ENCODE results near the gene SULF2. TPM values are rescaled to one million over a fixed set of nuclear protein-coding genes. Genes with fewer than 3 reads are reported as not detected.

SULF2 gene
- total RNA-seq, 2 donors from 2014 or later, result 9.1 to 34.3 TPM

DNA sequence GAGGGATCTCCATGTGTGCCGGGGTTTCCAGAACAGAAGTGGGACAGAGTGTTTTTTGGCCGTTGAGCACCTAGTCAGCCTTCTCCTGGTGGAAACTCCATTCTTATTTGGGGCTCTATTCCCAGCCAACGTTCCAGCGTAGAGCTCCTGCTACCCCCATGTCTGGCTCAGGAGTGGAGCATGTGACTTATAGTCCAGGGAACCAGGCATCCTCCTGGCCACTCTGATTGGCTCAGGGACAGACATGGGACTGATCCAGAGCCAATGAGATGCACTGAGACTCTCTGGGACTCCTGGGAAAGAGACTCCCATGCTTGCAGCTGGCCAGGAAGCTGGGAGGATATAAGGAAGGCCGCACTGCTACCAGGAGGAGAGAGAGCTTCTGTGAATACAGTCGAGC is 87.1 kb downstream of the SULF2 start:
- H3K4me1 ChIP-seq, result no peaks in the 10 kb centered on the region
- no peaks in the 10 kb centered on the region for H3K36me3 ChIP-seq (replicated peaks in 1 of 2; ENCODE audit: insufficient read depth in 1 of 2, low read depth in 2 of 2)
- intact Hi-C loops (cut with DNase I), result no loop called here
- ATAC-seq (no peak), DNase-seq (no peak)
- WGBS, 2 donors, result 77 to 83% methylated on average over 6 of the region's 6 CpGs
- H3K9me3 ChIP-seq, result no peaks in the 10 kb centered on the region
- no peak overlapping the region for H3K4me3 ChIP-seq
- no peak overlapping the region for H3K27ac ChIP-seq
- no peak for TF ChIP-seq CTCF (IDR thresholded peaks at IDR 0.05)
- TF ChIP-seq POLR2A (IDR thresholded peaks at IDR 0.05), result no peak
- no peaks in the 10 kb centered on the region for H3K27me3 ChIP-seq

GRCh38 chr20:47696856-47697255 is 88.4 kb downstream of the SULF2 start:
- TF ChIP-seq CTCF (IDR thresholded peaks at IDR 0.05), result no peak
- TF ChIP-seq POLR2A (IDR thresholded peaks at IDR 0.05), result no peak
- ATAC-seq (no peak), DNase-seq (no peak)
- 90 to 94% methylated on average over 11 of the region's 11 CpGs for WGBS, 2 donors
- H3K27ac ChIP-seq, result no peak overlapping the region
- H3K4me3 ChIP-seq, result no peak overlapping the region
- no peaks in the 10 kb centered on the region for H3K27me3 ChIP-seq
- intact Hi-C loops (cut with DNase I), result no loop called here
- no peaks in the 10 kb centered on the region for H3K36me3 ChIP-seq (replicated peaks in 1 of 2; ENCODE audit: insufficient read depth in 1 of 2, low read depth in 2 of 2)
- H3K4me1 ChIP-seq, result no peaks in the 10 kb centered on the region
- peaks cover 0 to 5% (median 0%) of the 10 kb centered on the region in 3 donors for H3K9me3 ChIP-seq

DNA sequence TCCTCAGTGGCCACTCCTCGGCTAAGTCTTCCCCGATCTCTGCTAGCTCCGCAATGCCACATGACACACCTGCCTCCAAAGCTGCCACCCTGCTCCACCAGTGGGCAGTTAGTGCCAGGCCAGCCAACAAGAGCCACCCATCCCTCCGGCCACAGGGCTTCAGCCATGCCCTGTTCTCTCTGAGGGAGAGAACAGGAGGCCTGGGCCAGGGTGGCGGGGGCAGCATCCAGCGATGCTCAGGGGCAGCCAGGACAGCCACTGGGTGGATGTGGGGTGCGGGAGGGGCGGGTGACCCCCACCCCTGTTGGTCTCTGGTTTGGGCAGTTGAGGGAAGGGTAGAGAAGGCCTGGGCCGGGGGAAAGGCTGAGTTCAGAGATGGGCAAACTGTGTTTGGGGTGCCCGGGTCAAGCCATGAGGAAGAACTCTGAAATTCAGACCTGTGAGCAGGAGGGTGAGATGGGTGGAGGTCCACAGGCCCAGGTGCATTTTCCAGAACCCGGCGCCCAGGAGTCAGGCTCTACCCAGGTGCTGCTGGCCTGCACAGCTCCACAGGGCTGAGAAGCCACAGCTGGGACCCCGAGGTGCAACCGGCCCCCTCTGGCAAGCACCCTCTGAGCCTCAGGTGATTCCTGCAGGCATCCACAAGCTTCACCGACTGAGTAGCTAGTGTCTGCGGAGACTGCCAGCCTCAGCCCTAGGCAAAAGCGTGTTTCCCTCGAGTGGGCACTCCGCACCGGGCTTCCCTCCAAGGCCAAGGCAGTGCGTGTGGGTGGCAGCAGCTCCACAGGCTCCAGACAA is 91.1 kb downstream of the SULF2 start:
- Histone ChIP-seq H3K27ac (no peak overlapping the region), H3K27me3 (no peaks in the 10 kb centered on the region), H3K4me3 (no peak overlapping the region), H3K36me3 (replicated peaks in 1 of 2; ENCODE audit: insufficient read depth in 1 of 2, low read depth in 2 of 2) (no peaks in the 10 kb centered on the region), H3K9me3 (peaks cover 0 to 5% (median 0%) of the 10 kb centered on the region in 3 donors), H3K4me1 (no peaks in the 10 kb centered on the region)
- TF ChIP-seq CTCF (IDR thresholded peaks at IDR 0.05), result no peak
- no peak for TF ChIP-seq POLR2A (IDR thresholded peaks at IDR 0.05)
- intact Hi-C loops (cut with DNase I), result no loop called here
- DNase-seq, result no peak
- no peak for ATAC-seq
- WGBS, 2 donors, result 85% methylated on average over 13 to 20 of the region's 21 CpGs

DNA sequence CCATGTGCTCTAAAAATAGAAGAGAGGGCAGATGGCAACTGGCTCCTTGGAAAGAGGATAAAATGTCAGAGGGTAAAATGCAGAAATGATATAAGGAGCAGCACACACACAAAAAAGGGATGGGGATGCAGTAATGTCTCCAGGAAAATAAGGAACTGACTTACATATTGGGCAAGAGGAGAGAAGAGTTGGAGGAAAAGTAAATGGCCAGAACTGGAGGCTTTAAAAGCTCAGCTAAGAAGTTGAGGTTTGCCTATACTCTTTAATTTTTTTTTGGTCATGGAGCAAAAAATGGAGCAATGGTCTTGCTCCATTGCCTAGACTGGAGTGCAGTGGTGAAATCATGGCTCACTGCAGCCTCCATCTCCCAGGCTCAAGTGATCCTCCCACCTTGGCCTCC is 93.7 kb downstream of the SULF2 start:
- no peak for TF ChIP-seq CTCF (IDR thresholded peaks at IDR 0.05)
- no peak for TF ChIP-seq POLR2A (IDR thresholded peaks at IDR 0.05)
- Histone ChIP-seq H3K27ac (no peak overlapping the region), H3K9me3 (peaks cover 0 to 5% (median 0%) of the 10 kb centered on the region in 3 donors), H3K36me3 (replicated peaks in 1 of 2; ENCODE audit: insufficient read depth in 1 of 2, low read depth in 2 of 2) (no peaks in the 10 kb centered on the region), H3K27me3 (no peaks in the 10 kb centered on the region), H3K4me3 (no peak overlapping the region), H3K4me1 (no peaks in the 10 kb centered on the region)
- ATAC-seq, result no peak
- intact Hi-C loops (cut with DNase I), result no loop called here
- no peak for DNase-seq

GRCh38 chr20:47689731-47690130 is 95.5 kb downstream of the SULF2 start:
- no peak overlapping the region for H3K27ac ChIP-seq
- 41 to 50% methylated on average over 1 of the region's 1 CpG for WGBS, 2 donors

More at GRCh38 chr20:47689731-47690130, 95.5 kb downstream of the SULF2 start:
- Histone ChIP-seq H3K4me1 (no peaks in the 10 kb centered on the region), H3K36me3 (replicated peaks in 1 of 2; ENCODE audit: insufficient read depth in 1 of 2, low read depth in 2 of 2) (no peaks in the 10 kb centered on the region), H3K4me3 (no peak overlapping the region), H3K27me3 (no peaks in the 10 kb centered on the region), H3K9me3 (peaks cover 0 to 5% (median 0%) of the 10 kb centered on the region in 3 donors)
- DNase-seq, result no peak
- TF ChIP-seq POLR2A (IDR thresholded peaks at IDR 0.05) (no peak), CTCF (IDR thresholded peaks at IDR 0.05) (no peak)
- intact Hi-C loops (cut with DNase I), result no loop called here
- ATAC-seq, result no peak

Measured in body of pancreas (tissue), 4 donors.